ENCODE results near the gene KLF5.

Gene KLF5

DNA sequence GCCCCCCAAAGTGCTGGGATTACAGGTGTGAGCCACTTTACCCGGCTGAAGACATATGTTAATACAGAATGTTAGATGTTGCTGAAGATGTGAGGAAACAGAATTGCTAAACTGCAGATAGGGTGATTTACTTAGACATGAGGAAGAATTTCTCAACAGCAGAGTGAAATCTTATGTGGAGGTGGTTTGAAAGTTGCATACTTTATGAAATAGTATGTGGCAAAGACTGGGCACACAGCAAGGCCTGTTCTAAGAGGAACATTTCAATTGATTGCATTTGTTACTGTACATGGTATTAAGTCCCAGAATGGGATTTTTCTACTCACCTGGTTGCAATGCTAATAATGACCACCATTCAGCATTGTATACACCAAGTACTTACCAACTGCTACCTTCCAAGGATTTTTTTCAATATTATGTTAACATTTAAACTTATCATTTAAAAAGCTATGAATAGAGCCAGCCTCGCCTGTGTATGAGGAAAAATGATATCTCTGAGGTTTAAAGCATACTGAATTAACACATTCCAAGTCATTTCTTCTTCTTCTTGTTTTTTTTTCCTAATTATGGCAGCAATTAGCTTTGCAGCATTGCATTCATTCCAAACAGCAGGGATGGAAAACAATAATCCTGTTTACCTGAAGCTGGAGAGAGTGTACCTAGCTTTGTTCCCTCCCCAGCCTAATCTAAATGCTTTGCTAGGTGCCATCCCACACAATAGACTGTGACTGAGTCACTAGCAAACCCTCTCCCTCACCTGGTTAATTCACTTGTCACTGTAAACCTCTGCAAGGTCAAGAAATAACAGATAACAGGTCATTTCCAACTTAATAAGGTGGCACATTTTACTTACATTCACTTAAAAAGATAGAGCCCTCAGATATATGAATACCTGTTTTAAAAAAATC is 19.4 kb upstream of the KLF5 start:
- TF ChIP-seq, protein P1, sequence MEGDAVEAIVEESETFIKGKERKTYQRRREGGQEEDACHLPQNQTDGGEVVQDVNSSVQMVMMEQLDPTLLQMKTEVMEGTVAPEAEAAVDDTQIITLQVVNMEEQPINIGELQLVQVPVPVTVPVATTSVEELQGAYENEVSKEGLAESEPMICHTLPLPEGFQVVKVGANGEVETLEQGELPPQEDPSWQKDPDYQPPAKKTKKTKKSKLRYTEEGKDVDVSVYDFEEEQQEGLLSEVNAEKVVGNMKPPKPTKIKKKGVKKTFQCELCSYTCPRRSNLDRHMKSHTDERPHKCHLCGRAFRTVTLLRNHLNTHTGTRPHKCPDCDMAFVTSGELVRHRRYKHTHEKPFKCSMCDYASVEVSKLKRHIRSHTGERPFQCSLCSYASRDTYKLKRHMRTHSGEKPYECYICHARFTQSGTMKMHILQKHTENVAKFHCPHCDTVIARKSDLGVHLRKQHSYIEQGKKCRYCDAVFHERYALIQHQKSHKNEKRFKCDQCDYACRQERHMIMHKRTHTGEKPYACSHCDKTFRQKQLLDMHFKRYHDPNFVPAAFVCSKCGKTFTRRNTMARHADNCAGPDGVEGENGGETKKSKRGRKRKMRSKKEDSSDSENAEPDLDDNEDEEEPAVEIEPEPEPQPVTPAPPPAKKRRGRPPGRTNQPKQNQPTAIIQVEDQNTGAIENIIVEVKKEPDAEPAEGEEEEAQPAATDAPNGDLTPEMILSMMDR (IDR thresholded peaks at IDR 0.05; ENCODE audit: insufficient read depth, low read length, poor library complexity, severe bottlenecking), result no peak
- no peak for TF ChIP-seq EZH2phosphoT487 (conservative IDR thresholded peaks at IDR 0.05; ENCODE audit: low read length)
- H3K79me2 ChIP-seq (ENCODE audit: insufficient read depth, low read length), result no peaks in the 10 kb centered on the region
- no peaks in the 10 kb centered on the region for H3F3A ChIP-seq (ENCODE audit: insufficient read depth)
- no peaks in the 10 kb centered on the region for H3K9me3 ChIP-seq (ENCODE audit: insufficient read depth, low read length)
- H3K36me3 ChIP-seq (ENCODE audit: low read length), result no peaks in the 10 kb centered on the region
- no peaks in the 10 kb centered on the region for H3K27me3 ChIP-seq (ENCODE audit: low read length)
- no peak overlapping the region for H2AFZ ChIP-seq (ENCODE audit: low read depth, low read length, severe bottlenecking)
- H3K4me2 ChIP-seq (ENCODE audit: low read depth, low read length, poor library complexity, severe bottlenecking), result no peak overlapping the region
- H4K20me1 ChIP-seq (ENCODE audit: low read depth, low read length), result no peaks in the 10 kb centered on the region
- H3K9ac ChIP-seq (ENCODE audit: low read length), result no peak overlapping the region
- H3K9me2 ChIP-seq (replicated peaks; ENCODE audit: insufficient read depth, low read length), result no peaks in the 10 kb centered on the region
- no peak overlapping the region for H3K4me3 ChIP-seq (ENCODE audit: insufficient read depth, low read length, poor library complexity, severe bottlenecking)
- no peak overlapping the region for H3K27ac ChIP-seq (ENCODE audit: low read depth, low read length)

- no peak overlapping the region for H3K9ac ChIP-seq (ENCODE audit: low read length)
- no peaks in the 10 kb centered on the region for H3K9me3 ChIP-seq (ENCODE audit: insufficient read depth, low read length)
- H3K4me3 ChIP-seq (ENCODE audit: insufficient read depth, low read length, poor library complexity, severe bottlenecking), result no peak overlapping the region
- H3K4me2 ChIP-seq (ENCODE audit: low read depth, low read length, poor library complexity, severe bottlenecking), result no peak overlapping the region
- H2AFZ ChIP-seq (ENCODE audit: low read depth, low read length, severe bottlenecking), result no peak overlapping the region
- H3K36me3 ChIP-seq (ENCODE audit: low read length), result no peaks in the 10 kb centered on the region
- H3K9me2 ChIP-seq (replicated peaks; ENCODE audit: insufficient read depth, low read length), result no peaks in the 10 kb centered on the region
- H3K27ac ChIP-seq (ENCODE audit: low read depth, low read length), result no peak overlapping the region
- no peaks in the 10 kb centered on the region for H3K79me2 ChIP-seq (ENCODE audit: insufficient read depth, low read length)
- H4K20me1 ChIP-seq (ENCODE audit: low read depth, low read length), result no peaks in the 10 kb centered on the region
- TF ChIP-seq, protein P1 (IDR thresholded peaks at IDR 0.05; ENCODE audit: insufficient read depth, low read length, poor library complexity, severe bottlenecking), result no peak
- no peak for TF ChIP-seq EZH2phosphoT487 (conservative IDR thresholded peaks at IDR 0.05; ENCODE audit: low read length)
- no peaks in the 10 kb centered on the region for H3F3A ChIP-seq (ENCODE audit: insufficient read depth)
- H3K27me3 ChIP-seq (ENCODE audit: low read length), result no peaks in the 10 kb centered on the region
Measured at GRCh38 chr13:73040484-73040883, 18.3 kb upstream of the KLF5 start.

DNA sequence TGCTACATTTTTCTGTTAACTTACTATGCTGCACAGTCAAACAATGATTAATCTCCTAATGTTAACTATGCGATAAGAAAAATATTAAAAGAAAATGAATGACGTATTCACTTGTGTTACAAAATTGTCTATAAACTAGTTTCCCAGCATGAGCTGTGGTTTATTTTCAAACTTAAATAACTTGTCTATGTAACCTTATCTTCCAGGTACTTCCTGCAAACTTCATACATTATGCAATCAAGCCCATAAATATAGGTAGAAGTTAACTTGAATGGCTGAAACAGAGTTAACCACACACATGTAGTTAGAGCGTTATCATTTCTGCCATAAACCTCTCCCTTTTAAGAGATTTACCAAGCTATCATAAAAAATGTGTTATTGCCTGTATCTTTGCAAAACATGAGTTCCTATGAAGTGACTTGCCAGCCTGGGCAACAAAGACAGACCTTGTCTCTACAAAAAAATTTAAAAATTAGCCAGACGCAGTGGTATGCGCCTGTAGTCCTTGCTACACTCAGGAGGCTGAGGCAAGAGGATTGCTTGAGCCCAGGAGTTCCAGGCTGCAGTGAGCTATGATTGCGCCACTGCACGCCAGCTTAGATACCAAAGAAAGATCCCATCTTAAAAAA is 17.7 kb upstream of the KLF5 start:
- H3K9me3 ChIP-seq (ENCODE audit: insufficient read depth, low read length), result no peaks in the 10 kb centered on the region
- H3K9ac ChIP-seq (ENCODE audit: low read length), result no peak overlapping the region
- H4K20me1 ChIP-seq (ENCODE audit: low read depth, low read length), result no peaks in the 10 kb centered on the region
- no peak overlapping the region for H3K27ac ChIP-seq (ENCODE audit: low read depth, low read length)
- H3K27me3 ChIP-seq (ENCODE audit: low read length), result no peaks in the 10 kb centered on the region
- TF ChIP-seq EZH2phosphoT487 (conservative IDR thresholded peaks at IDR 0.05; ENCODE audit: low read length), result no peak
- TF ChIP-seq, protein P1 (IDR thresholded peaks at IDR 0.05; ENCODE audit: insufficient read depth, low read length, poor library complexity, severe bottlenecking), result no peak
- H3K4me2 ChIP-seq (ENCODE audit: low read depth, low read length, poor library complexity, severe bottlenecking), result no peak overlapping the region
- H3K9me2 ChIP-seq (replicated peaks; ENCODE audit: insufficient read depth, low read length), result no peaks in the 10 kb centered on the region
- no peaks in the 10 kb centered on the region for H3K36me3 ChIP-seq (ENCODE audit: low read length)
- H3K79me2 ChIP-seq (ENCODE audit: insufficient read depth, low read length), result no peaks in the 10 kb centered on the region
- no peaks in the 10 kb centered on the region for H3F3A ChIP-seq (ENCODE audit: insufficient read depth)
- no peak overlapping the region for H2AFZ ChIP-seq (ENCODE audit: low read depth, low read length, severe bottlenecking)
- H3K4me3 ChIP-seq (ENCODE audit: insufficient read depth, low read length, poor library complexity, severe bottlenecking), result no peak overlapping the region
